NCI-H82 (cell line): Measurements from ENCODE around the gene IL1RAPL2.
"Not testable (repeated sequence)": the region's sequence is repeated elsewhere in the genome, so short reads cannot be mapped to it uniquely, and the experiment has no call there.

Experiments
- DNase-seq: peaks from one replicate; lab custom pipeline; 2025; lab: John Stamatoyannopoulos, UW

IL1RAPL2 gene

GRCh38 chrX:104565791-104566680 lies at the start of gene IL1RAPL2:
Gene IL1RAPL2 (plus strand): TSS chrX:104566199.
- DNase-seq: peak; percentile 70

DNA sequence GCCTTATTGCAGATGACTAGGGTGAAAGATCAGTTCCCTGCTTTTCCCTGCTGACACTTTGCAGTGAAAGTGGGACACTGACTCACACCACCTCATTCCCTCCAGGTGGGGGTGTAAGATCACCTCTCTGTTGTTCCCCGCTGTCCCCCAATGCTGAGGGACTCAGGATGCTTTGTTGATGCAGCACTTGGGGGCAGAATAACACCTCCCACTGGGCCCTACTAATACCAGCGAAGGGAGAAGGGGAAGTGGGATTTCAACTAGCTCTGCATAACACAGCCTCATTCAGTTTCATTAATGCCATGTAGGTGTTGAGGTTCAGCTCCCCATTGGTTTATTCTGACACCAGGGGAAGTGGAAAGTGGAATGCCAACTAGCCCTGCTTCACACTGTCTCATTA lies 43.6 kb upstream of the IL1RAPL2 start:
- no peak for DNase-seq

- no peak for DNase-seq
These were observed 42.1 kb upstream of the IL1RAPL2 start for GRCh38 chrX:104523858-104524257.

DNA sequence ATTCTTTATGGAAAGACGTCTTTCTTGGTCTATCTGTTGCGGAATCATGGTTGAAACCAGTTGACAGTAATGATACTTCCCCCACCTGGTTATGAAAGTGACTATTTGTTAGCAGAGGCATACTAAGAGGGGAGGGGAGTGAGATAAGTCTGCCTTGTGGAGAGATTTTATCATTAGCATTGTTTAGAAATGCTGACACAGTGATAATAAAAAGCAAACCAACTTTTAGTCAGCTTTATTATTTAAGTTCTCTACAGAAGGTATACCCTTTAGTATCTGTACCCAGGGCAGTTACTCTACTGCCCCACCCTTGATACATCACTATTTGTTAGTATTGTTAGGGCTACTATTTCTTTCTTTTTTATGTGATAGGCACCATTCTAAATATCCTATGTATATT lies 26.9 kb upstream of the IL1RAPL2 start:
- no peak for DNase-seq

GRCh38 chrX:104542447-104542846 lies 23.6 kb upstream of the IL1RAPL2 start:
- not testable (repeated sequence) for DNase-seq

DNA sequence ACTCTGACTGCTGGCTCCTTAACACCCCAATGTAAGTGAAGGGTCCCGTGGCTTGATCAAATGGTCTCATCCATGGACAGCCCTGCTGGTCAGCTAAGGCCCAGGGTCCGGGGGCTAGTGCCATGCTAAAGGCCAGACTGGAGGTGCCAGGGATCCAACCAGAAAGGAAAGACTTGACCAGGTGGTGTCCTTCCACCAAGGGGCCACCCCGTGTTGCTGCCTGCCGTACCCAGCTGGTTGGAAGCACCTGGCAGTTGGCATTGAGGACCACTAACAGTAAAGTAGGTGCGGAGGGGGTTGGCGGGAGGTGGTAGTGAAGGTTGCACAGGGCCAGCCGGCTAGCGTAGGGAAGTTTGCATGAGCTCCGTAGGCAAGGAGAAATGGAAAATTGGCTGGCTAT lies 1.7 kb upstream of the IL1RAPL2 start:
- no peak for DNase-seq

DNA sequence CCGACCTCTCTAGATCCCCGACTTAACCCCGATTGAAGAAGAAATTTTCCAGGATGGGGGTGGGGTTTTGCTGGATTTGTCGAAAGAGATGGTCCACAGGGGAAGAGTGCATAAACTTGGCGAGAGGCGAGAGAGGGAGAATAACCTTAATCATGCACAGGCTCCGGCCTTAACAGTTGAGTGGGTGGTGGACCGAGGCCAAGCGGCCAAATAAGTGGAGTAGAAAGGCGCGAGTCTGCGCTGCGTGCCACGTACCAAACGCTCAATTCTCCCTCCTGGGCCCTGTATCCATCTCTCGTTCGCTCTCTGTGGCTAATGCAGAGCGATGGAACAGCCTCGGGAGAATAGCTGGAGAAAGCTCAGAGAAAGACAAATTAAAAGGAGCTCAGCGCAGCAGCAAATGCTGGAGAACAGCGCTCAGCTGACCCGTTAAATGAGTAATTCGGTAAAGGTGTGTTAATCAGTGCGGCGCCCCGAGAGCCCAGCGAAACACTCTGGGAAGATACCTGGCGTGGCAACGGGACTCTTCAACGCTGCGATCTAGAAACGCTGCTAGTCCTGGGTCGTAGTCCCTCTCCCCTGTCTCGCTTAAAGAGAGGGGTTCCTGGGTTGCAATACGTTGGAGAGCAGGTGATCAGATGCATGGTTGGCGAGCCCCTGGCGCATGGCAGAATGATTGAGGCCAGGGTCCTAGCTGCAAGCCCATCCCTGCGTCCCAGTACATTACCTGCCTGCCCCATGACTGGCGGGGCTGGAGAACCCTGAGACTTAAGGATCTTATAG lies 887 bp upstream of the IL1RAPL2 start:
- no peak for DNase-seq

- no peak for DNase-seq
These were observed 892 bp downstream of the IL1RAPL2 start for GRCh38 chrX:104566681-104567501.

DNA sequence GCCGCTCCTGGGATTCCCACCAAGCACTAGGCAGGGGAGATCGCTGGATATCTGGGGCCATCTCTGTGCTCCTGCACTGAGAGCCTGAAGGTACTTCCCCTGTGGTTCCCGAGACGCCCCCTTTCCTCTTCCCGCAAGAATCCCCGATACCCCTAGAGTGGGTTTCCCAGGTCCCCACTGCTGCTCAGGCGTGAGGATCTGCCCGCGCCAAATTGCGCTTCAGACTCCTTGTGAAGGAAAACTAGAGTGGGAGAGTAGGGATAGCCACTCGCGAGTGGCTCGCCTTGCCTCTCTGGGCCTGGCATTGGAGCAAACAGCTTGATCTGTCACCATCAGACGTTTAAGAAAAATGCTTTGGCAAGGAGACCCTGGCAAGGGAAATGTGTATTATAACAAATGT lies 1.5 kb downstream of the IL1RAPL2 start:
- no peak for DNase-seq

- DNase-seq: no peak
These were observed 2.4 kb downstream of the IL1RAPL2 start for GRCh38 chrX:104568304-104568915.

DNA sequence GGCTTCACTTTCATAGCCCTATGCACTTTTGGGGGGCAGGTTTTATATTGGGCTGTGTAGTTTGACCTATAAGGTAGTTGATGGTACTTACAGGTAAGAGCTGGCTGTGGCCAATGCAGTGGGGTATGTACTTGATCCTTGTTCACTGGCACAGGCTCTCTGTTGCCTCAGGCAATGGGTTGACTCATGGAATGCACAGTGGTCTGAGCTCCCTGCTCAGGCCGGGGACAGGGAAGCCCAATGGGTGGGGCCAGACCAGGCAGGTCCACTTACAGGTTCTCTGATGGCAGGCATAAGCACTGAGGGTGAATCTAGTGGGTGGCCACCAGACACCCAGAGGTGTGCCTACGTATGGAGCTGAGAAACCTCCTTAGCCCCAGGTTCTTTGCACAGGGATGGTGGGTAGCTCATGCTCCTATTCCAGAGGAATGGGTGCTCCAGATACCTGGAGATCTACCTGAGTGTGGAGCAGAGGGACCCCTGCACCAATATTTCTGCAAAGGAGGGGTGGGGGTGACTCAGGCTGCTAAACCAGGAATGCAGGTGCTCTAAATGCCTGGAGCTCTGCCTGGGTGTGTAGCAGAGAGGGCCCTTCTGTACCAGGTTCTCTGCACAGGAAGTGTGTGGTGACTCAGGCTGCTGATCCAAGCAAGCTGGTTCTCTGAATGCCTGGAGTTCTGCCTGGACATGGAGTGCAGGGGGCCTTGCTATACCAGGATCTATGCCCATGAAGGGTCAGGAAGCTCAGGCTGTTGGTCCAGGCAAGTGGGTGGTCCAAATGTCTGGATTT lies 52.3 kb downstream of the IL1RAPL2 start:
- DNase-seq: no peak

- no peak for DNase-seq
These were observed 55.8 kb downstream of the IL1RAPL2 start for GRCh38 chrX:104621781-104622180.

DNA sequence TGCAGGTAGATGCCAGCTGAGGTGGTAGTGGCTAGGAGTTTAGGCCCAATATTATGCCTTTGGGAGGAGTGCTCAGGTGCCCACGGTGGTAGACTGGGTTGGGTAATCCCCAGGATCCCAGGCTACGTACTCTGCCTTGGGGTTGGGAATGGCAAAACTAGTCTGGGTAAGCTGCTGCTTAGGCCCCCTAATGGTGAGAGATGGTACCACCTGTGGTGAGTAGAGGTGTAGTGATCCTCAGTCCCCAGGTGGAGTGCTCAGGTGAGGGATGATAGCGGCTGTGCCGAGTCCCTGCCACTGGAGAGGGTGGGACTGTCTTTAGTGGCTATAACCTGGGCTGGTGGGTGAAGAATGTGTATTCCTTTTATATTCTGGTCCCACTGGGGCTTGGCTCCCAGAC lies 75.2 kb downstream of the IL1RAPL2 start:
- DNase-seq: peak; percentile 0

GRCh38 chrX:104647084-104647483 lies 81.1 kb downstream of the IL1RAPL2 start:
- no peak for DNase-seq

- no peak for DNase-seq
These were observed 93.2 kb downstream of the IL1RAPL2 start for GRCh38 chrX:104659005-104659744.

GRCh38 chrX:104660092-104660491 lies 94.1 kb downstream of the IL1RAPL2 start:
- no peak for DNase-seq

DNA sequence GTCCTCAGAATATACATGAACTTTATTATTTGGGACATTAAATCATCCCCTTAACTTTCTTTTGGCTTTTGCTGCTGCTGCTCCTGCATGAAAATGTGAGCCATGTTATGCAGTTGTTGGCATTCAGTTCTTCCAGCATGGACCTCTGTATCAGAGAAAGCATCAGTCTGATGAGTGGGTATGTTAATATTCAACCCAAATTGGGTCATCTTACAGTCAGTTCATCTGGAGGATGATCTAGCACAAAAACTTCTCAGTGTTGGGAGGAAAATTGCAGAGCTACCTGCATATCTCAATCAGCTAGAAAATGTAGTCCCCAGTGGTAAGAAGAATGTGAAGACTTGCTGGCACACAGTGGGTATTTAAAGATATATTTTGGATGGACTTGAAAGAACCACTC lies 96.7 kb downstream of the IL1RAPL2 start:
- DNase-seq: no peak

DNA sequence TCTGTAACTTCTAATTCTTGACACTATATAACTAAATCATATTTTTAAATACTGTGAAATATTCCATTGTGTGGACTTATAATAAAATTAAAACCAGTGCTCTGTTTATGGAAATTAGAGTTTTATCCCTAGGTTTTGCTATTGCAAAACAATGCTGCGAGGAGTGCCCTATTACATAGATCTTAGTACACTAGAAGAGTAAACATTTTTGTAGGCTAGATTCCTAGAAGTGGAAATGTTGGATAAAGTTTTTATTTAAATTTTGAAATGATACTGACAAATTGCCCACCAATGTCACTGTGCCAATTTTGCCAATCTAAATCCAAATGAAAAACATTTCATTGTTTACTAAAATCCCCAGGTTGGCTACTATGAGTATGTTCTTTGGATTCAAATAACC lies 99.7 kb downstream of the IL1RAPL2 start:
- DNase-seq: no peak

DNA sequence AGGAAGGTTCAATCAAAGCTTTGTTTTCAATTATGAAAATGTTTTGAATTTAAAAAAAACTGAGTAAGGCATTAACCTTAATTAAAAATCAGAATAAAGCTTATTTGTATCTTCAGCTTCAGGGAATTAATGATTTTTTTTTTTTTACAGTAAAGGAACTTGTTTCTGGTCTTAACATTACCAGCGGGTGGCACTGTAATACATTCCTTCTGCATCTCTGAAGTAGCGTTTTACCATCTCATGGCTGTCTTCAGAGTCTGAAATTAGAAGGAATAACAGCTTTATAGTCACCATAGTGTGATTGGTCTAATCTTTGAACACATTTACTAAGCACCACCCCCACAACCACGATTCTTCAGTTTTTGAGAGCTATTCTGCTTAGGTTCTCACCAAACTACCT lies 102.6 kb downstream of the IL1RAPL2 start:
- peak; percentile 25 for DNase-seq

DNA sequence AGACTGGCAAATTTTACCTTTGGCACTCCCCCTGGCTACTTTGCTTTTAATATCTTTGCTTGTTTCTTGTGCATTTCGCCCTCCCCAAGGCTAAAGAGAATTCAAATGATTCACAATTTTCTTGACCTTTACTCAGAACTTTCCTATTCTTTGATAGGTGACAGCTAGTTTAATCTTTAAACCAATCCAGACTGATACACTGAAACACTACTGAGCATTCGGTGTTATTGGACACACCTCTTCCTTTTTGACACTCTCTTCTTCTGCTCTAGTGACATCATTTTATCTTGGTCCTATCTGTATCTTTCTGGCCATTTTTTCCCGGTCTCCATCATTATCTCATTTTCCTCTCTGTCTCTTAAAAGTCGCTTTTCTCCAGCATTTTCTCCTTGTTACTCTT lies 103.1 kb downstream of the IL1RAPL2 start:
- DNase-seq: no peak
